Stimulated activated CD8-positive, alpha-beta memory T cell treated with anti-CD3 and anti-CD28 coated beads, Interleukin-12 subunit alpha, Interleukin-12 subunit beta, amount 100 ng/mL, for 24 hours (primary cell): ENCODE data around the gene RAB13.
"Not testable (repeated sequence)": the region's sequence is repeated elsewhere in the genome, so short reads cannot be mapped to it uniquely, and the experiment has no call there.

Experiments
- DNase-seq: peaks from one replicate; pipeline ENCODE4 v3.0.0-alpha.2; 2020; ENCODE audit errors: extremely low read depth

Gene RAB13

DNA sequence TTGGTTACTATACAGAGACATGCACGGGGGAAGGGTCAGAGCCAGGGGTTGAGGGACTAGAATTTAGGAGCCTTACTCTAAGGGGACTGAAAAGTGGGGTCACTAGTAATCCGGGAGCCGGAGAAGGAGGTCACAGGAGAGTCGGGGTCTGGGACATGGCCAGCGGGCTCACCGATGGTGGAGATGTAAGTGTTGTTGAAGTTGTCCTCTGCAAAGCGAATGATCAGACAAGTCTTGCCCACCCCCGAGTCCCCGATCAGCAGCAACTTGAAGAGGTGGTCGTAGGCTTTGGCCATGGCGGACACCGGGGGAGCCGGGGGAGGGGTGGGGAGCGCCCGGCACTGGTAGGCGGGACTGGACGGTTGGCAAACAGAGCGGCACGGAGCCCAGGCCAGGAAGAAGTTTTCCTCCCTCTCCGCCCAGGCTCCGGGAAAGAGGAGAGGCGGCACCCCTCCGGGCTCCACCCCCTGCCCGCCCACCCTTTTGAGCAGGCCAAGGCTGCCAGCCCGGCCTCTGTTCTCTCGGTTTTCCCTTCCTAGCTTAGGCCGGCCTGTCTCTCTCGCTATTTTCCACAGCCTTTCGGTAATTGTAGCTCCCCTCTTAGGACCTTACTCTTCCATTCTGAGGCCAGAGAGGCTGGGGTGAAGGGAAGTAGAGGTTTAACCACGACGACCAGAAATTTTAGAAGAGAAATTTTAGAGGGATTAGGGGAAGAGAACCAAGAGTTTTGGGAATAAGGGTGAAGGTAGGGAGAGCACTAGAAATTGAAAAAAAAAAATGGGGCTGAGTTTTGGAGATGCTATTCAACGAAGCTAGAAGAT lies at the start of gene RAB13:
TSS of gene RAB13 (minus strand) at position 399 of the 821 bp plus-strand sequence. CDS start at position 296, 103 bp downstream.
- no peak for DNase-seq

DNA sequence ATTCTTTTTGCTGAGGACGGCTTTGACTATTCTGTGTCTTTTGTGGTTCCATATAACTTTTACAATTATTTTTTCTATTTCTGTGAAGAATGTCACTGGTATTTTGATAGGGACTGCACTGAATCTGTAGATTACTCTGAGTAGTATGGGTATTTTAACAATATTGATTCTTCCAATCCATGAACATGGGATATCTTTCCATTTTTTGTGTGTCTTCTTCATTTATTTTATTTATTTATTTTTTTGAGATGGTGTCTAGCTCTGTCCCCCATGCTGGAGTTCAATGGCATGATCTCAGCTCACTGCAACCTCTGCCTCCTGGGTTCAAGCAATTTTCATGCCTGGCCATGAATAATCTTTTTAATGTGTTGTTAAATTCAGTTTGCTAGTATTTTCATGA lies 47.6 kb upstream of the RAB13 start:
- DNase-seq: not testable (repeated sequence)

DNA sequence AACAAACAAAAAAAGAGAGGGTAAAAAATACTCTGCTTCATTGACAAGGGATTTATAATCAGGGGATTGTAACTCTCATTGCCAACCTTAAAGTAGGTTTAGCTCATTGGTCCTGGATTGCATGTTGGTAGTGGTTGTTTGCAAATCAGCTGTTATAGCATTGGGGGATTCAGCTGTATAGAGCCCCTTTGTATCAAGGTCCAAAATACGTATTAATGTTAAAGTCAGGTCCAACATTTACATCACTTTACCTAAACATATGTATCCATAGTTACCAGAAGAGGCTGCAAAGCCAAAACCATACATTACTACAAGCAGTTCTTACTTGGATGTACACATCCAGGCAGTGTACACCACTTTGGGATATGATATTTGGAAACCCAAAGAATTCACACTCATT lies 33.8 kb upstream of the RAB13 start:
- no peak for DNase-seq

DNA sequence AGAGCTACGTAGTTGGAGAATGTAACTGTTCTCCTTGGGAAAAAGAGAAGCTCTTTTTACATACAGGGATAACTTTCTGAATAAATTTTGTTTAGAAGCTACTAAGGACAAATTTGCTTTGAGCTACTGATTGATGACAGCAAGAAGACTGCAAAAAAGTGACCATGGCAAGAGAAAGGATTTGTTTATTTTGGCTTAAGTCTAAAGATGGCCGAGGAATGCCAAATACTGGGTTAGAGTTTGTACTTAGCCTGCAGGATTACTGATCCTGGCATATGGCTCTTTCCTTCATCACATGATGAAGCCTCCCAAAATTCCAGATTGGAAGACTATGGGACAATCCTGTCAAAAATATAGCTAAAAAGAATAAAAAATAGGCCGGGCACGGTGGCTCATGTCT lies 33.1 kb upstream of the RAB13 start:
- DNase-seq: no peak

DNA sequence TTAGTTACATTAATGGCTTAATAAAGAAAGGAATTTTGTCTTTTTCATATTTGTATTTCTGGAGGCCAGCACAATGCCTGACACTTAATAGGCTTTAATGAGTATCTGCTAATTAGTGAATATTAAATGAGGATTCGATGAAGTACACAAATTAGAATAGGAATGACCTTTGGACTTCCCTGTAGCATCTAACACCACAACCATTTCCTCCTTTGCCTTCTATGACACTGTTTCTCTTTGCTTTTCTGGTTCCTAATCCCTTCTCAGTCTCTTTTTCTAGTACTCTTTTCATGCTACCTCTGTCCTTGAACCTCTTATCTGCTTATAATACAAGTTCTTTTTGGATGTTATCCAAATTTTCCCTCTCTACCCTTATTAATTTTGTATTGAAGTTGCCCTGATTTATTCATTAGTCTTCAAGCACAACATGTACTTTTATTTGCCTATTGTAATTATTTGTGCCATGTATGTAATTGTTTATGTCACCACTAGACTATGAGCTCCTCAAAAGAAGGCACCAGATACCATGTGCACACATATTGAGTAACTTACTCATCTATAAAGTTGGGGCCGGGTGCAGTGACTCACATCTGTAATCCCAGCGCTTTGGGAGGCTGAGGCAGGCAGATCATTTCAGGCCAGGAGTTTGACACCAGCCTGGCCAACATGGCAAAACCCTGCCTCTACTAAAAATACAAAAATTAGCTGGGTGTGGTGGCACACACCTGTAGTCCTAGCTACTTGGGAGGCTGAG lies 28.2 kb upstream of the RAB13 start:
- no peak for DNase-seq

DNA sequence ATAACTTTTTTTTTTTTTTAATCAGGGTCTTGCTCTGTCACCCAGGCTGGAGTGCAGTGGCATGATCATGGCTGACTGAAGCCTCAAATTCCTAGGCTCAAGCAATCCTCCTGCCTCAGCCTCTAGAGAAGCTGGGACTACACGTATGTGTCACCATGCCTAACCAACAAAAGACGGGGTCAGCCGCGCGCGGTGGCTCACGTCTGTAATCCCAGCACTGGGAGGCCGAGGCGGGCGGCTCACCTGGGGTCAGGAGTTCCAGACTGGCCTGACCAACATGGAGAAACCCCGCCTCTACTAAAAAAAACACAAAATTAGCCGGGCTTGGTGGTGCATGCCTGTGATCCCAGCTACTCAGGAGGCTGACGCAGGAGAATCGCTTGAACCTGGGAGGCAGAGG lies 26.4 kb upstream of the RAB13 start:
- not testable (repeated sequence) for DNase-seq

DNA sequence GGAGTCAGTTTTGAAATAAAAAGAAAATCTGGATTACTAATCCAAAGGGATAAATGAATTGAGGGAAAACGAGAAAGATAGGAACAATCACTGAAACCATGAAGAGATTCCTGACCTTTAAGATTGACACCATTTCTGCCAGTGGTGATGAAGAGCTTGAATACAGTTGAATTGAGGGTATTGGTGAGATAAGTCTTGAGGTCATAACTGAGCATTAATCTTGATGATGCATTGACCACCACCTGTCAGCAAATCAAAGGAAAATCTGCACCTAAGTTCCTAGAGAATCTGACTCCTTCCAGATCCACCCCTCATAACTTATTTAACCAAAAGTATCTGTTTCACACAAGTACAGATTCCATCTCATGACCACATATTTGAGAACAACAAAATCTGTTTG lies 26.0 kb upstream of the RAB13 start:
- no peak for DNase-seq

DNA sequence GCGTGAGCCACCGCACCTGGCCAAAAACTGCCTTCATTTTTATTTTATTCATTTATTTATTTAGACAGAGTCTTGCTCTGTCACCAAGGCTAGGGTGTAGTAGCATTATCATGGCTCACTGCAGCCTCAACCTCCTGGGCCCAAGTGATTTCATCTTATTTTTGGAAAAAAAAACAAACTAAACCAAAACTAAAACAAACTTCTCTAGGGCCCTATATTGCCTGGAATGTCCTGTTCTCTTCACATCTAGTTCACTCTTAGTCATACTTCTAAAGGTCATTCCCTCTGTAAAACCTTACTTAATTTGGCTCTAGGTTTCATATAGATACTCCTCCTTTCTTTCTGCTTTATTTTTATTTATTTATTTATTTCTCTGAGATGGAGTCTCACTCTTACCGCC lies 20.0 kb upstream of the RAB13 start:
- DNase-seq: no peak

DNA sequence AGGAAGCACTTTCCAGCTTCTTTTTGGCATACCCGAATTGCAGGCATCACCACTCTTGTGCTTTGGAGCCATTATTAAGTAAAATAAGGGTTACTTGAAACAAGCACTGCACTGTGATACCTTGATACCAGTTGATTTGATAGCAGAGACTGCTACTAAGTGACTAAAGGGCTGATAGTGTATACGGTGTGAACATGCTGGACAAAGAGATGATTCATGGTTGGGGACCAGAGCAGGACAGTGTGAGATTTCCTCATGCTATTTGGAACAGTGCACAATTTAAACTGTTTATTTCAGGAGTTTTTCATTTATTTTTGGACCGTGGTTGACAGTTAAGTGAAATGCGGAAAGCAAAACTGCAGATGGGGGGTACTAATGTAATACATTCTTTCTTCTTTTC lies 14.3 kb upstream of the RAB13 start:
- DNase-seq: no peak

DNA sequence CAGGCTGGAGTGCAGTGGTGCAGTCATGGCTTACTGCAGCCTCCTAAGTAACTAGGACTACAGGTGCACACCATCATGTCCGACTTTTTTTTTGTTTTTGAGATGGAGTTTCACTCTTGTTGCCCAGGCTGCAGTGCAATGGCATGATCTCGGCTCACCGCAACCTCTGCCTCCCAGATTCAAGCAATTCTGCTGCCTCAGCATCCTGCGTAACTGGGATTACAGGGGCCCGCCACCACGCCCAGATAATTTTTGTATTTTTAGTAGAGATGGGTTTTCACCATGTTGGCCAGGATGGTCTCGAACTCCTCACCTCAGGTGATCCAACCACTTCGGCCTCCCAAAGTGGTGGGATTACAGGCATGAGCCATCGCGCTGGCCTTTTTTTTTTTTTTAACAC lies 10.7 kb upstream of the RAB13 start:
- not testable (repeated sequence) for DNase-seq

DNA sequence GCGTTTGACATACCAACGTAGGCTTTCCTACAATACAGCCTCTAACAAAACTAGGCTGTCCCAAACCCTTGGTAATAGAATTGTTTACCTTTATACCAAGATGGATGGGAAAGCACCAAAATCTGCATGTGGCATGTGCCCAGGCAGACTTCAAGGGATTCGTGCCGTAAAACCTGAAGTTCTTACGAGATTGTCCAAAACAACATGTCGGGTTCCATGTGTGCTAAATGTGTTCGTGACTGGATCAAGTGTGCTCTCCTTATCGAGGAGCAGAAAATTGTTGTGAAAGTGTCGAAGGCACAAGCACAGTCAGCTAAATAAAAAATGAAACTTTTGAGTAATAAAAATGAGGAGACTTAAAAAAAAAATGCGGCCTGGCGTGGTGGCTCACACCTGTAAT lies 9.5 kb upstream of the RAB13 start:
- DNase-seq: no peak

DNA sequence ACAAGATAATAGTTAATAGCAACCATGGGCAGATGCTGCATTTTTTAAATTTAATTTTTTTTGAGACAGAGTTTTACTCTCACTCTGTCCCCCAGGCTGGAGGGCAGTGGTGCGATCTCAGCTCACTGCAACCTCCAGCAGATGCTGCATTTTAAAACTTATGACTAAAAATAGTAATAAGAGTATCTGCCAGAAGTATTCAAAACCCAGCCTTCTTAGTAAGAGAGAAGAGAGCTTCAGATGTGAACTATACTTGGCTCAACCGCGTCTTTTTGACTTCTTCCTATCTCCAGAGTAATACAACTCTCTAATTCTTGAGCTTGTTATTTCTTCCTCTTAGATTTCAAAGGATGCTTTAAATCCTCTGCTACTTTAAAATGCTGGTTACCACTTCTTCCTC lies 9.1 kb upstream of the RAB13 start:
- DNase-seq: no peak

DNA sequence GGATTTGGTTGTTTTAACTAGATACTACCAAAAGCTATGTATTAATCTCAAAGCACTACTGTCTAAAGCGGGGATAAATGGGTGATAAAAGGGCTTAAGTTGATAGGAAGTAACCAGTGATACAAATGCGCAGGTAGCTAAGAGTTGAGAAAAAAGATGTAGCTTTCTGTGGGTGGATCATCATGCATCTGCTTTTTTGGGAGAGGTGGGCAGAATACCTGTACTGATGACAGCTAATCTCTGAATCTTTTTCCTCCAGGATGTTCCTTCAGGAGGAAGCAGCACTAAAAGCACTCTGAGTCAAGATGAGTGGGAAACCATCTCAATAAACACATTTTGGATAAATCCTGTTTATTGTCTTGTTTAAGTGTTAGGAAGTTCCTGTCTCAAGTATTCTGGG lies 5.7 kb upstream of the RAB13 start:
- no peak for DNase-seq

DNA sequence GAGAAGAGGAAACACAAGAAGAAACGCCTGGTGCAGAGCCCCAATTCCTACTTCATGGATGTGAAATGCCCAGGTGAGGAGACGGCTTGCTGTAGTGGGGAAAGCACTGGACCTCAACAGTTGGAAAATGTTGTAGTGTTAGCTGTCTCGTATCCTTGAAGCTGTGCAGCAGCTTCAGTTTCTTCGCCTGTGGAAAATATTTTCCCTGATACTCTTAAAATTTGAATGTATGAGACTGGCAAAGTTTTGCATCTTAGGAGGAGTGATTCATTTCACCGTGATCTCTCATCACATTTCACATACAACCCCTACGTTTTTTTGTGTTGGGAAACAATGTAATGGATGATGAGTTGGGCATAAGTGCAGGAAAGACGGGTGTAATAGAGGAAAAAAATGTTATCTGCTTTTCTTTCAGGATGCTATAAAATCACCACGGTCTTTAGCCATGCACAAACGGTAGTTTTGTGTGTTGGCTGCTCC lies 5.1 kb upstream of the RAB13 start:
- no peak for DNase-seq

DNA sequence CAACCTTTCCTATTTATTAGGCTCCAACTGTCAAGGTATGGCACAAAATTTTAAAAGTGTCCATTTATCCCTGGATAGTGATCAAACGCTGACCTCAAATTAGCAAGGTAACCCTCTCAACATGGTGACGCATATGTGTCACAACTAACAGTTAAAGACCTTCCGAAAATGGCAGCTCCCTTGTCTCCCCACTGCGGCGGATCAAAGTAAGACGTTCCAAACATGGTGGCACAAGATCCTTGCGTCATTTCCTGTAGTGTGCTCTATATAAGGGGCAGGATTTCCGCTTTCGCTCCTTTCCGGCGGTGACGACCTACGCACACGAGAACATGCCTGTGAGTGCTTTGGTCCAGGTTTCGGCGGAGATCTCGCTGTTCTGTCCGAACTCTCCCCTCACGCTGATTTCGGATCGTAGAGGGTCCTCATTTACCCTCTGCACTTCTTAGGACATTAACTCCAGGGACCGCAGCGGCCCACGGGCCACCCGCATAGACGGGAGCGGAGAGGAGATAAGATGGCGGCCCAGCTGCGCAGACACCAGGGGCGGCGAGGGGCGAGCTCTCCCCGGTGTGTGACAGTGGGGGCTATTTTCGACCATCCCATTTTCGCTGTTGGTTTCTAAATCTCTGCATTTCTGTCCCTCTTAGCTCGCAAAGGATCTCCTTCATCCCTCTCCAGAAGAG lies 4.5 kb upstream of the RAB13 start, which contains the start of gene RPS27:
TSS of gene RPS27 (plus strand) at position 295 of the 683 bp plus-strand sequence. CDS start at position 330, 35 bp downstream.
- DNase-seq: peak; percentile 59

DNA sequence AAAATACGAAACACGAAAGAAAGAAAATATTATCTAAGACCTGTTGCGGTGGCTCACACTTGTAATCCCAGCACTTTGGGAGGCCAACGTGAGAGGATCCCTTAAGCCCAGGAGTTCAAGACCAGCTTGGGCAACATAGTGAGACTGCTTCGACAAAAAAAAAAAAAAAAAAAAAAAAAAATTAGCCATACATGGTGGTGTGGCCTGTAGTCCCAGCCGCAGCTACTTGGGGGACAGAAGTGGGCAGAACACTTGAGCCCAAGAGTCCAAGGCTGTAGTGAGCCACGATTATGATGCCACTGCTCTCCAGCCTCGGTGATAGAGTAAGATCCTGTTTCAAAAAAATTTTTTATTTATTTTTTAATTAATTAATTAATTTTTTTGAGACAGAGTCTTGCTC lies 1.5 kb upstream of the RAB13 start:
- DNase-seq: no peak

DNA sequence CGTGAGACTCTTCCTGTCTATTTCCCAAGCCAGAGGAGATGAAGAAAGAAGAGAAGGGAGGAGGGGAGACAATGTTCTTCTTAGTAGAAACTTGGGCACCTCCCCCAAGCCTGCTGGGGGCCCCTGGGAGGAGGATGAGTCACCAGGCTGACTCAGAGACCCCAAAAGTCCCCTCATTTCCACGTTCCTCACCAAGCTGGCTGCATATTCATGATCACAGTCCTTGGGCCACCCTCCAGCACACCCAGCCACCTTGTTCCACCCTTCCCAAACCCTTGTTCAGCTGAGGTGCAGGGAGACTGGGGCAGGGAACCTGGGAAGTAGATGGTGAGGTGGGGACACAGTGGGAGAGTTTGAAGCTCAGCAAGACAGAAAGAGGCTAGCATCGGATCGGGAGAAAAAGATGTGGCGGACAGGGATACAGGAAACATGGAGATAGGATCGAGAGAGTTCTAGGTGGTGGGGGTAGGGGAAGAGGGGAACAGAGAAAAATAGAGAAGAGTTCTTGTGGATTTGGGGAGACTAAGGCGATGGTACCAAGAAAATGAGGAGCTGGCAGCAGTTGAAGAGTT lies 712 bp downstream of the RAB13 start:
- no peak for DNase-seq

DNA sequence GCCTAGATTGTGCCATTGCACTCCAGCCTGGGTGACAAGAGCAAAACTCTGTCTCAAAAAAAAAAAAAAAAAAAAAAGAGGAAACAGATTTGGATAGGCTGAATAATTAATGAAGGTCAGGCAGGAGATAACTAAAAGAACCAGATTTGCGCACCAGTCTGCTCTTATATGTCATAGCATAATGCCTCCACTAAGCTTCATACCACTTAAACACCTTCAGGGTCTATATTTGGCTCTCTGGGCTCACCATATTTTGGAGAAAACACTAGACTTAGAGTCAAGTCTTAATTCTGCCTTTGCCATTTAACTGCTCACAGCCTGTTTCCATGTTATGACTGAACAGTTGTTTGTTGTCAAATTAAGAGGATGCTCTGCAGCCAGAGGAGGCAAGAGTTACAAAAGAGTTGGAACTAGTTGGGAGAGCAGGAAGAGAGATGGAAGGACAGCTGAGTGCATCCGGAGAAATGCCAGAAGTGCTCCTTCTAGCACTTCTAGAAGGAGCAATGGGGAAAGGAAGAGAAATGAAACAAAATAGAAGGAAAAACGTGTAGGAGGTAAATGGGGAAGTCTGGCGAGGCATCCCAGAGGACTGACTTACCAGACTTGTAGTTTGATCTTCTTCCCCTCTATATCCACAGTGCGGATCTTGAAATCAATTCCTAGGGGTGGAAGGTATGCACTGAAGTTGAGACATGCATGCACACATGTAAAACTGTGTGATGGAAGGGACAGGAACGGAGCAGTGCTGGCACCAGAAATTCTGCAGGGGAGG lies 1.8 kb downstream of the RAB13 start:
- no peak for DNase-seq

DNA sequence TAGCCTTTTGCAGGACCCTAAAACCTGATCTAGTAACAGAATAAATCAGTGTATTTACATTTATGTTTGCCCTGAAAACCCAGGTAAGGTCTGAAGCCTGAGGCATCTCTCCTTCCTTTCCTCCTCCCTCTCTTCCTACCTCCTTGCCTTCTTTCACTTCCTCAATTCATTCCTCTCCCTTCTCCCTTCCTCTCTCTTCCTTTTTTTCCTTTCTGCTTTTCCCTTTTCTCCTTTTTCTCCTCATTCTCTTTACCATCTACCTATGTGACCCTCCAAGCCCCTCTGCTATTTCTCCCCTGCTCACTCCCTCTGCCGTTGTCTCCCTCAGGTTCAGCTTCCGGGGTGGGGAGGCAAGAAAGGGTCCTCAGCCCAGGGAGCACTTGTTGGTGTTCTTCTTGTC lies 4.4 kb downstream of the RAB13 start:
- not testable (repeated sequence) for DNase-seq

DNA sequence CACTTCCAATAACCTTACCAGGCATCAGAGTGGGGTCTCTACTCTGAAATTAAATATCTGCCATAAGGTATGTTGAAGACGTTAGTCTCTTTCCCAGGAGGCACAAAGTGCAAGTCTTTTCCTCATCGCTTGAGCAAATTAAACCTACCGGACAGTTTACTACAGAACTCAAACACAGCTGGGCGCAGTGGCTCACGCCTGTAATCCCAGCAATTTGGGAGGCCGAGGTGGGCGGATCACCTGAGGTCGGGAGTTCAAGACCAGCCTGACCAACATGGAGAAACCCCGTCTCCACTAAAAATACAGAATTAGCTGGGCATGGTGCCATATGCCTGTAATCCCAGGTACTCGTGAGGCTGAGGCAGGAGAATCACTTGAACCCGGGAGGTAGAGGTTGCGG lies 7.0 kb downstream of the RAB13 start:
- DNase-seq: not testable (repeated sequence)

DNA sequence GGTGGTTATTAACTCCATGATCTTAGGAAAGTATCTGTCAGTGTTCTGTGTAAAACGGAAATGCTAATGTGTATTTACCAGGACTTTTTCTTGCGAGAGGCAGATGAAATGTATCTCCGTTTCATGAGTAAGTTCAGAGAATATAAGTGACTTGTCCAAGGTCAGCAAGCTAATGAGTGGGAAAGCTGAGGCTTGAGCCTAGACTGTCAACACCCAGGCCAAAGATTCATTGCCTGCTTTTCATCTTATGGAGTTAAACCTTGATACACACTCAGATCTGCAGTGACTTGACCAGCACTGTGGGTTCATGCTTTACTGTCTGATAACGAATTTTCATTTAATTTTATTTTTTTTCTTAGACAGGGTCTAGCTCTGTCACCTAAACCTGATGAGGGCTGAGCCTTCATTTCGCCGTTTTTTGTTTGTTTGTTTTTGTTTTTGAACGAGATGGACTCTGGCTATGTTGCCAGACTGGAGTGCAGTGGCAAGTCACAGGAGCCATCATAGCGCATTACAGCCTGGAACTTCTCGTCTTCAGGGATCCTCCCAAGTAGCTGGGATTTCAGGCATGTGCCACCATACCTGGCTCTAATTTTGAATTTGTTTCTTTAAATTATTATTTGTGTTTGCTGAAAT lies 7.7 kb downstream of the RAB13 start:
- DNase-seq: no peak
